M059J (cell line): ENCODE results near the gene CMIP. TPM values are rescaled to one million over a fixed set of nuclear protein-coding genes. Genes with fewer than 3 reads are reported as not detected.
"Not testable (repeated sequence)": the region's sequence is repeated elsewhere in the genome, so short reads cannot be mapped to it uniquely, and the experiment has no call there.

Experiments
- DNase-seq: peaks from one replicate; pipeline ENCODE4 v3.0.0-alpha.2; 2012; ENCODE audit warnings: low read depth
- total RNA-seq: library from RNA; depleted of rRNA; stranded (reverse); fragments of >200 nt; shearing (Covaris generic); gene quantifications from 2 replicates; pipeline ENCODE4 v1.2.3, GENCODE V29; 2014

Gene CMIP
- total RNA-seq, 1 experiment from 2014 or later, result 15.8 TPM

DNA sequence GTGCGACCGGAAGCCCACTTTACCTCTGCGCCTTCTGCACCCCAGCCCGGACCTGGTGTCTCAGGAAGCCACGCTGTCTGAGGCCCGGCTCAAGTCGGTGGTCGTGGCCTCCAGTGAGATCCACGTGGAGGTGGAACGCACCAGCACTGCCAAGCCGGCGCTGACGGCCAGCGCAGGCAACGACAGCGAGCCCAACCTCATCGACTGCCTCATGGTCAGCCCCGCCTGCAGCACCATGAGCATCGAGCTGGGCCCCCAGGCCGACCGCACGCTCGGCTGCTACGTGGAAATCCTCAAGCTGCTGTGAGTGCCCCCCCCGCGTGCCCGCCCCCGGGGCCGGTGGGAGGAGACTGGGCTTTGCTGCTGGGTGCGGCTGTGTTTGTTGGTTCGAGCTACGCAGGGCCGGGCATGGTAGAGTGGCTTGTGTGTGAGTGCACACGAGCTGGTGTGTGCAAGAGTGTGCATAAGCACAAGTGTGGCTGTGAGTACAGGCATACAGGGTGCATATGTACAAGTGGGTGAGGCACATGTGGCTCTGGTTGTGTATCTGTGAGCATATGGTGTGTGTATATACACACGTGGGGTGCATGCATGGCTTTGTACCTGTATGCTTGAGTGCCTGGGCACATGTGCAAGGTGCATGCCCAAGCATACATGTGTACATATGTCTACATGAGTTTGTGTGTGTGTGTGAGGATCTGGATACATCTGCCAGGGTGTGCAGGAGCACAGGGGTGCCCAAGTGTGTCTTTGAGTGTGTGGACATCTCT lies 233.9 kb downstream of the CMIP start:
- DNase-seq, result no peak

DNA sequence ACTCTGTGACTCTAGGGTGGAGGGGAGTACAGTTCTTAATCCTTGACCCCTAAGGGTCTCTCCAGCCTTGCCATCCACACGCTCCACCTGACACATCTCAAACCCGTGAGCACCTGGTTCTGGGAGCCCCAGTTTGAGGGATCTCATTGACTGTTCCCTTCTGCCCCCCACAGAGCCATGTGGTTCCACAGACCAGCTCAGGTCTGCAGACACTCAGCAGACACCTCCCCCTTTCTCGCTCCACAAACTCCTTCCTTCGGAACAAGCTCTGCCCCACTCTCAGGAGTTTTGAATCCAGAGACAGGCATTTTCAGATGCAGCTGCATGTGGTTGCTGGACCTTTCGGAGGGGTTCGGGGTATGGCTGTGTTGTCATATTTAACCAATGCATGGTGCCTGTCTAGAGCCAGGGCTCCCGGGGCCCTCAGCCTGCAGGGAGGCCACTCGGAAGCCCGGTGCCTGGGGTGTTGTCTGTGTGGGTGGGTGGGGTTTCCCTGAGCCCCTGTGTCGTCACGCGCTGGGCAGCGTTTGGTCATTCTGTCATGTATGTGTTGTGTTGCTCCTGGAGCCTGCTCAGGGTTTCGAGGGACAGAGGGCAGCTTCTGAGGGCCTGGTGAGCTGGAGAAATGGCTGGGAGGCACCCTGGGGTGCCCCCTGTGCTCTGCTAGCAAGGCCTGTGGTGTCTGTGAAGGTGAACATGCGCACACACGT lies 235.3 kb downstream of the CMIP start:
- DNase-seq, result no peak

DNA sequence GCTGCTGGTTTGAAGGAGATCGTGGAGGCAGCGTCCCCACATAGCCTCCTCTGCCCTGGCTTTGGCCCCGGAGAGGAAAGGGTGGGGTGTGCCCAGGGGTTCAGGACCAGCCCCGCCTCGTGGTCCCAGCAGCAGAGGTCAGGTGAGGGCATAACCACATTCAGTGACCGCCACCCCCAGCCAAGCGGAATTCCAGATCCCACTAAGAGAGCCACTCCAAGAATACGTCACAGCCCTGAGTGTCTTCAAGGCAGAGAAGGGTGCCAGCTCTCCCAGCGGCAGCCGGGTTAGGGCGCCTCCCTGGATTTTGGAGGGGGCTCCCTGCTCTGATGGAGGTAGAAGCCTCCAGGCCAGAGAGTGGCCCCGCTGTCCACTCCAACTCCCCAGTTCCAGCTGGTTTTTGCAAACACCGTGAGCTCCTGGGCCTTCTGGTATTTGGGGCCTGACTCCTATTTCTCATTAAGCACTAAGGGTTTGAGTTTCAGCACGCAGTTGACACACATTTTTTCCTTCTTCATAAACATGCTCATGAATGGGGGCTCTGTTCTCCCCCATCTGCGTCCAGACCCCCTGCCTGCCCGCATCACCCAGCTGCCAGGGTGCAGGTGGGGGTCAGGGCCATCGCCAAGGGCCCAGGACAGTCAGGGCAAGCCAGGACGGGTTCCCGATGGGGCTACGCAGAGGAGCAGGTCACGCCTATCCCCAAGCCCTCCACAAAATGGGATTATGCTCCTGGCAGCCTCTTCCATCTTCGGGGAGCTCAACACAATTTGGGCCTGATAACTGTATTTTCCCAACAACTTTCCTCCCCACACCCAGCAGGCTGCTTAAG lies 236.1 kb downstream of the CMIP start:
- no peak for DNase-seq

DNA sequence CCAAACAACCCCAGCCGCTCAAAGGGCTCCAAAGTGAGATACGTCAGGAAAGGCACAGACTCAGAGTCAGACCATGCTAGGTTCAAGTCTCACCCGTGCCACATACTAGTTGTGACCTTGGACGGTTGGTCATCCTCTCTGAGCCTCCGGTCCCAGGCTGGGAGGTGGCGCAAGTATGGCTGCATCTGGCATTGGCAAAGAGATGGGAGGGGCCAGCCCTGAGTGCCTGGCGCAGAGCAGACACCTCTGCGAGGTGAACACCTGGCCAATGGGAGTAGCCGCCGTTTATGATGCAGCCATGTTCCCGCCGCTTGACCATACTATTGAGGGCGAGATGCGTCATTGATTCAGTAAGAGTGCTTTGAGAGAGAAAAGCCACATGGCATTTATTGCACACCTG lies 236.7 kb downstream of the CMIP start:
- DNase-seq, result no peak

DNA sequence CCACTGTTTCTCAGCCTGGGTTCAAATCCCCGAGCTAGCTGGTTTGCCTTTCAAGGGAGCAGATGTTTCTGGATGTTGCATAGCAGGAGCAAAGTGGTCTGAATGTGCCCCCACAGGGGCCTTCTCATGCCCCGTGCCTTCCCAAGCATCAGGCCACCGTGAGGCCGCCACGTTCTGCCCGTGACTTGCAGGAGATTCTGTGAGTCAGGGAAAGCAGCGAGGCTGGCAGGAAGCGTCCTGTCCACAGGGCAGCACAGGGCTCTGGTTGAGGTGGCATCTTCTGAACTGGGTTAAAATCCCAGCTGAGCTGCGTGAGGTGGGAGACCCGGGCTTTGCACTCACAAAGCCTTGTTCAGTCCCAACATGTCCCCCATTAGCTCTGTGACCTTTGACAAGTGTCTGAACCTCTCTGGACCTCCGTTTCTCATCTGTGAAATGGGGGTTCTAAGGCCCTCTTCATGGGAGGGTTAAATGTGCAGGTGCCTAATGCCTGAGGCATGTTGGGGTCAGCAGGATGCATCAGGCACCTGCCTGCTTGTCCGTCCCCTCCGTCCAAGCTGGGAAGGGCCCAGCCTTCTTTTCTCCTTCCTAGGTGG lies 239.7 kb downstream of the CMIP start:
- no peak for DNase-seq

DNA sequence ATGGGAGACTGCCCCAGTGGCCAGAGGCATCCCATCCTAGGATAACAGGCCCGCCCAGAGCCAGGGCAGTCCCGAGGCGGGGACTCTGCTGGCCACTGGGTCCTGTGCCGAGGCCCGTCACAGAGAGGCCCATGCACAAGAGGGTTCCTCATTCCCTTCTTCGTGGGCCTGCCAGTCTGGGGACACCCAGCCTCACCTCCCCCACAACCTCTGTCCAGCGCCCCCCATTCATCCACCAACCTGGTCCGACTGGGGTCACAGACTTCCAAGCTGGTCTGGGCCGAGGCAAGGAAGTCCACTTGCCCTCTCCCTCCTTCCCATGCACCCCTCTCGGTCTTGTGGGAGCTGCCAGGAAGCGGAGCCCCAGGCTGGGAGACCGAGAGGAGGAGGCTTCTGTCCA lies 240.3 kb downstream of the CMIP start:
- DNase-seq, result no peak

DNA sequence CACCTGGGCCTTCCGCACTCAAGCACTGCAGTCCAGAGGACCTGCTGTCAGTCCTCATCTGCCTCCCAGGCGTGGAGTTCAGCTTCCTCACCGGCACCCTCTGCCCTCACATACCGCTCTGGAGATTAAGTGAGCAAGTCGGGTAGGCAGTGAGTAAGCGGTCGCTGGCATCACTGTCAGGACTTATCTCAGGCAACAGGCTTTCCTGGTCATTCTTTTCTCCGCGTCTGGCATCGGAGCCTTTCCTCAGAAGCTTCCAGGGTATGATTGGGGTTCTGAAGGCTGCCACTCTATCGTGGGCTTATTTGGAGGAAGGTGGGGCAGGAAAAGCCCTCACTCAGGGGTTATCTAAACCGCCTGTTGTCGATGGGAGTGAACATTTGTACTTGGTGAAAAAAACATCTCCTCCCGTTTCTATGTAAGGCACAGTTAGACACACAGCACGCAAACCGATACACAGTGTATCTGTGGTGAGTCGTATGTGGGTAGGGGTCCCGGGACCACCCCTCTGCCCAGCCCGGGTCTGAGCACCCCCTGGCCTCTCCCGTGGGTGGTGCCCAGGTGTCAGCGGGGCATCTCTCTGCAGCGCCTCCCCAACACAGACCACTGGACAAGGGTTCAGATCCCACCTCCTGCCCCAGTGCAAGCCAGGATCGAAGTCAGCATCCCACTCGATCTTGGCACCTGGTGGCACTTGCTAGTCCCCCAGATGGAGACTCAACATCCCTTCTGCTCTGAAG lies 242.0 kb downstream of the CMIP start:
- no peak for DNase-seq

DNA sequence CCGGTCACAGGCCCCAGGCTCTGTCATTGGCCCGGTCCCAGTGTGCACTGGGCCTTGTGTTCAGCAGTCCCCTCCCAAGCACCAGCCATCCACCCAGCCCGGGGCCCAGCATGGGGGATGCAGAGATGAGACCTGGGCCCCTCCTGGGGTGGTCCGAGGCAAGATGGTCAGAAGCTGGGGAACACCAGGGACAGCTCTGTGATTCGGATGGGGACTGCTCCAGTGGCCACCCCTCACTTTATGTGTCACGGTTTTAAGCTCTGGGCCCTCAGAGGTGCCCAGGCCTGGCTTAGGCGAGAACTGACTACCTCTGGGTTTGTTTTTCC lies 242.5 kb downstream of the CMIP start:
- DNase-seq, result no peak

DNA sequence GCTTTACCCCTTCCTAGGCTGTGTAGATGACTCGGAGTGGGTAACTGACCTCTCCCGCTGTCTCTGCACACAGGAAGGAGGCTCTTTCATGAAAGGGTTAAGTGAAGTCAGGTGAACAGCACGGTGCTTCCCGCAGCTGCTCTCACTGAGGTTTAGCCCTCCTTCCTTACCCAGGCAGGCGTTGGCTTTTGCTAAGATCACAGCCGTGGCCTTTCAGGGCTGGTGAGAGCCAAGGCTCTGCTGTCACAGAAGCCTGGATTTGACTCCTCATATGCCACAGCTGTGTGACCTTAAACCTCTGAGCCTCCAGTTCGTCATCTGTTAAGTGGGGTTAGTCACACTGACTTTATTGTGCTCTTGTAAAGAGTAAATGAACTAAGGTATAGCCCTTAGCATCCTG lies 243.6 kb downstream of the CMIP start:
- no peak for DNase-seq

DNA sequence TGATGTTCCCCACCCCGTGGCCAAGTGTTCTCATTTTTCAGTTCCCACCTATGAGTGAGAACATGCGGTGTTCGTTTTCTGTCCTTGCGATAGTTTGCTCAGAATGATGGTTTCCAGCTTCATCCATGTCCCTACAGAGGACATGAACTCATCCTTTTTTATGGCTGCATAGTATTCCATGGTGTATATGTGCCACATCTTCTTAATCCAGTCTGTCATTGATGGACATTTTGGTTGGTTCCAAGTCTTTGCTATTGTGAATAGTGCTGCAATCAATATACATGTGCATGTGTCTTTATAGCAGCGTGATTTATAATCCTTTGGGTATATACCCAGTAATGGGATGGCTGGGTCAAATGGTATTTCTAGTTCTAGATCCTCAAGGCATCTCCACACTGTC lies 244.2 kb downstream of the CMIP start:
- not testable (repeated sequence) for DNase-seq

DNA sequence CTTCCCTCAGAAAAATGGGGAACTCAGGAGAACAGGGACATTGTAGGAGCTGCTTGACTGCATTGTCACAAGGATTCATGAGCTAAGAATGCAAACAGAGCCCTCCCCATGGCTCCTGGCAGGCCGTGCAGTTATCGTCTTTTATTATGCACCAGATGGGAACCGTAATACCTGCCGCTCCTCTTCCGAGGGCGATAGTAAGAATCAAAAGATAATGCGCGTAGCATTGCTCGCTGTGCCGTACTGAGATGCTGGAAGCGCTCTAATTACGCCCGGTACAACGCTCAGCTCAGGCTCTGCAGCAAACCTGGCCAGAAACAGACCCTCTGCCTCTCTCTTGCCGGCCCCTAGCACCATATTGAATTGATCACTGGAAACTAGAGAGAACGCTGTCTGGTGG lies 247.4 kb downstream of the CMIP start:
- DNase-seq, result no peak

DNA sequence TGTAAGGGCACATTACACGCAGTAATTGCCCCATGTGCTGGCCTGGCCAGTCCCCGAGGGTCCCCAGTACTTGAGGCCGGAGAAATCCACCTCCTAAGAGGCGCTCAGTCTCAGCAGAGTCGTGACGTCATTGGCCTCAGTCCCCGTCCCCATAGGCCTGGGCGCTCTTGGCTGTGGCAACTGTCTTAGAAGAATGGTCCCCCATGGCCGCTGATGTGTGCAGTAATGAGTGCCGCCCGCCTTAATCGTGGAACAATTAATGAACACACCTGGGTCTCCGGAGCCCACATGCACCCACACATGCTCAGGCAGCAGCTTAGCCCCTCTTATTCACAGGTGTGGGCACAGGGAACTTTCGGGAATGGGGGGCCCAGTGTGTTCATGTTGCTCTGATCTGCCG lies 248.0 kb downstream of the CMIP start:
- DNase-seq, result no peak

DNA sequence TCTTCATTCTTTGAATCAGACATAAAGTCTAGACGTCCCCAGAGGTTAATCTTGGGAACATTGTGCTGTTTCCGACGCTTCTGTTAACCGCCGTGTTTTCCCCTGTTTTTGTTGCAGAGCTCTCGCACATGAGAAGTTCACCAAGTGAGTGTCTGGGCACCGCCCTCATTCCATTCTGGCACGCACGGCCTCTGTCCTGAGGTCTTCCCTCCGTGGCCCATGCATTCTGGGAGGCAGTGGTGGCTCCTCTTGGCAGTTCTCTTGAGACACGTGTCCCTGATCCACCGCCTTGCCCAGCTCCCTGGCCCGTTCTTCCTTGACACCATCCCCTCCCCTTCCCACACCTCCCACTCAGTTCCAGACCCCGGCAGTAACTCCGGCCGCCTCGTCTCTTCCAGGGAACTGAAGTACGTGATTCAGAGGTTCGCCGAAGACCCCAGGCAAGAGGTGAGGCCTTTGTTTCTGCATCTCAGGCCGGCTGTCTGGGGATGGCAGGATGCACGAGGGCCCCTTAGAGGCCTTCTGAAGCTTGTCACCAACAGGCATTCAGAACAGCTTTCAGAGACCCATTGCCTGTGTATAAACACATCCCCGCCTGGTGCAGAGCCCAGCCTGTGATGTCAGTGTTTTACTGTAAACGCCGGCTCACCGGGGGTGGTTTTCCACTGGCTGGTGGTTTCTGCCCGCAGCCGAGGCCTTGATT lies 248.6 kb downstream of the CMIP start:
- no peak for DNase-seq

DNA sequence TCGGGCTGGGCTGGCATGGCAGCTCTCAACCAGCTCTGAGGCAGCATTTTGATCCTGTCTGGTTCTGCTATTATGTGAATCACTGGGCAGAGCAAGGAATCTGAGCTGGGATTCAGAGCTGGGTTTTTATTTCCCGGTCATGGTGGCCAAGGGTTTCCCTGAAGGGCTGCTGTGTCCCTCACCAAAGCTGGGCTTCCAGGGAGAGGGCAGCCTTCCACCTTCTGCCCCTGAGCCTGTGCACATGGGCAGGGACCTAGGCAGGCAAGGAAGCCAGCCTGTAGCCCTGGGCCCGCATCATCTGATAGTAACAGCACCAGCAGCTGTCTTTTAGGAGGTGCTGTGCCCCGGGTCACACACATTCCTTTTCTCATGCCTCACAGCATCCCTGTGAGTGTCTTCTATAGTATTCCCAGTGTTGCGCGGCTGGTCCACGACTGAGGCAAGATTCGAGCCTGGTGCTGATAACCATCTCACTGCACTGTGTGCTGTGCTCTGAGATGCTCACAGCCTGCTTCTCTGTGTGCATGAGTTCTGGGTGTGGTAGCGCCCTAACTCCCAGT lies 249.2 kb downstream of the CMIP start:
- DNase-seq, result no peak

DNA sequence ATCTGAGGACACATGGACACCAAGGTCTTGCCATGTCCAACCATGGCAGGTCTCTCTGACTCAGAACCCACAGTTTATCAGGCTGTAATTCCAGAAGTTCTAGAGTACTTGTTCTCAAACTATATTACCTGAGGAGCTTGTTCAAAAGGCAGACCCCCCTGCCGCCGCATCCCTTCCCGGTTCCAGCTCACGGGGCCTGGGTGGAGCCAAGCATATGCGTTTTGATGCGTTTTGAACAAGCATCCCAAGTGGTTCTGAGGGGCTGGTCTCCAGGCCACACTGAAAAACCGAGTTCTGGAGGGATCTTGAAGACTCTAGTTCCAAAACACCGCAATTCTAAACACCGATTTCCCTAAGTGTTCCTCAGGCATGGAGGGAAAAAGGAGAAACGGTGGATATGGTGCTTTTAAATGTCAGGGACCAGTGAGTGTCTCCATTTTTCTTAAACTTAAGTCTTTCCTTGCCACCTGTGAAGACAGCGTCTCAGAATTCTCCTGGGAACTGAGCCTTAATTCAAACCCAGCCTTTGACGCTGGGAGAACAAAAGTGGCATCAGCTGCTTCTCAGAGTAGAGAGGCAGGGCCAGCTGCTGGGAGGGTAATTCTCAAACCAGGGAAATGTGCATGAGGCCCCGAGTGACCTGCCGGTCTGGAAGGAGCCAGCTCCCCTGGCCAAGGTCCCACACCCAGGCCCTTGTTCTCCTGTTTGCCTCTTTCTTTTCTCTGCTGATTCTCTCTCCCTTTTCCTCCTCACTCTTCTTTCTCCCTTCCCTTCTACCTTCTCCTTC lies 250.1 kb downstream of the CMIP start:
- no peak for DNase-seq

DNA sequence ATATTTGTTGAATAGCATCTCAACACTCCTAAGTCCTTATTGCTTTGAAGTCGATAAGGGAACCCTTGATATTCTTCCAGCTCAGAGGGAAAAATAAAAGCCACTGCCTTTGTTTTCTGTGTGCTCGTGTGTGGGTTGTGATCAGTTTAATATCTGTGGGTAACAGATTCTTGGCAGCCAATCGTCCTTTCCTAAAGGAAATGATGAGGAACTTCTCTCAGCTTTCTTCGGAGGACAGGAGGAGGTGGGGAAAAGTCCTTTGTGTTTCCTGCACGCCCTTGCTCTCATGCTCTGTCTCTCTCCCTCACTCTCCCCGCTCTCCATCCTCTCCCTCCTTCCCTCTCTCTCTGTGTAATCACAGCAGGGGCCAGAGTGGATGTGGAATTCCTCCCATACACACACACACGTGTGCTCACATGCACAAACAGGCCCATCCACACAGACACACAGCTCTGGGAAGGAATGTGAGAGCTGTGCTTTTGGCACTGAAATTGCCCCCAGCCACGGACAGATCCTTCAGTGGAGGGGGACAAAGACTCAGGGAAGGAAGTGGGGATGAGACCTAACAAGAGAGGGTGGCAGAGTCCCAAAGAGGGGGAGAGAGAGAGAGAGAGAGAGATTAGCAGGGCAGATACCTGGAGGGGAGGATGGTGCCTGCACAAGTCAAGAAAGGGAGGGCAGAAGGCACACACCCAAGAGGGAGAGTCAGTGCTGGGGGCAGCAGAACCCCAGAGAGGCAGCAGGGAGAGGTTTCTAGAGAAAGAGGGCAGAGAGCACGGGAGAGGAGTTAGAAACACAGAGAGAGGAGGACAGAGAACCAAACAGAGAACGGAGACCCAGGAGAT lies 250.9 kb downstream of the CMIP start:
- DNase-seq, result no peak

DNA sequence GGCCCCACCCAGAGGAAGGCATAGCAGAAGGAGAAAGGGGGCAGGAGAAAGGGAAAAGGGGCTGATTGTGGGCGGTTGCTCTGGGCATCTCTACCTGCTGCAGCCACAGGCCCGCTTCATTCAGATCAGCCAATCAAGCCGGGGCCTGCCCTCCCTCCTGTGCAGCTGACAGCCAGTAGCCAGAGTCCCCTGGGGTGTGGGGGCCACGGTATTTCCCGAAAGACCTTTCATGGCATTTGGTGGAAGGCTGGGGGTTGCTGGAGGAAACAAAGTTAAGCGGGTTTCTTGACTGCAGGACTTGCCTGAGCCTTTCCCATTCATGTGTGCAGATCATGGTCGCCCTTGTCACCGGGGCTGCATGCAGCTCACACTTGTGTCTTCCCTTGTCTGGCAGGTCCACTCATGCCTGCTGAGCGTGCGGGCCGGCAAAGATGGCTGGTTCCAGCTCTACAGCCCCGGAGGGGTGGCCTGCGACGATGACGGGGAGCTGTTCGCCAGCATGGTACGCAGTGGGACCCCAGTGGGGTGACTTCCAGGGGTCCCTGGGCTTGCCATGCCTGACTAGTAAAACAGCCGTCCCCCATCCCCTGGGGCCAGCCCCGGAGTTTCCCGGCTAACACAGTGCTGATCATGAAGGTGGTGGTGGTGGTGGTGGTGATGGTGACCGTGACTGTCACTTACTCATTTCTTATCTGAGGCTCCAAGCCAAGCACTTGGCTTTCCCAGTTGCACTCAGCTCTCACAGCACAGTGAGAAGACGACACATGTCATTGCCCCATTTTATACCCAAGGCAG lies 251.8 kb downstream of the CMIP start:
- DNase-seq, result no peak

DNA sequence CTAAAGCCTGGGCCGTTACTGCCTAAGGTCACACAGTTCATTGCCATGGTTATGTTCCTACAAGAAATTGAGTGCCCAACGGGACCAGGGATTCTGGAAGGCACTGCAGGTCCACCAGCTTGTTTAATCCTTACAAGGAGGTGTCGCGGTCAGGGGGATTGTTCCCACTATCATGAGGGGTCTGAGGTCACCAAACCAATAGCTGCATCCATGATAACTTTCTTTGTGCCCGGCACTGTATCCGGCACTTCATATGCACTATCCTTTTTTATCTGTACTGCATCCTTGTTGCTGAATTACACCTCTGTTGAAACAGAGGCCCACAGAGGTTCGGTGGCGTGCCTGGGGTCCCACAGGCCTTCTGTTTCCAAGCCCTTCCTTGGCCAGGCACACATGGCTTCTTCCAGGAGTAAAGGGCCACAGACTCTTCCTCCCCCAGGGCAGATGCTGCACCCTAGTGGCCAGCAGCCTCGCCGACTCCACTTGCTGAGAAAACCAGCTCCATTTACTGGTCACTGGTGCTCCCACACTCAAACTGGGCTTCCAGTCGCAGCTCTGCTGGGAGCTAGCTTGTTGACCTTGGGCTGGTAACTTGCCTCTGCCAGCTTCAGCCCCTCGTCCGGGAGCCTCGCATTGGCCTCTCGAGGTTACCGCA lies 252.5 kb downstream of the CMIP start:
- peak; percentile 58 for DNase-seq
